HCT116 (cell line): ENCODE measurements around the gene LRP1. TPM values are rescaled to one million over a fixed set of nuclear protein-coding genes. Genes with fewer than 3 reads are reported as not detected.

Experiments
- ATAC-seq: fragments of 200-7000 bp; cut with Tn5 transposase; 2 replicates; pipeline ENCODE4 v1.9.1; 2020; ENCODE audit warnings: mild to moderate bottlenecking, moderate library complexity
- BruUV-seq: library from RNA; stranded (reverse); fragments of 400-500 nt; replicated peaks from 2 replicates; lab custom pipeline; 2021; lab: Mats Ljungman, UMichigan
- CTCF ChIA-PET: fragments of 300-600 bp; sonication (Branson Sonifier 250); formaldehyde crosslinking; loops from one replicate; lab custom pipeline; 2021; ENCODE audit warnings: antibody characterized with exemption; lab: Charles Lee
- POLR2A ChIA-PET: fragments of 300-600, 350-600 bp; sonication (Branson Sonifier 250); formaldehyde crosslinking; loops from one replicate; lab custom pipeline; 2021; ENCODE audit warnings: antibody characterized with exemption; lab: Charles Lee
- RAD21 ChIA-PET, 2 experiments: fragments of 300-600 bp; sonication (Branson Sonifier 250); formaldehyde crosslinking; loops; one replicate each; lab custom pipeline; 2023; ENCODE audit warnings: low total read pairs in 2 of 2; ENCODE audit not compliant: uncharacterized antibody in 2 of 2, unreplicated experiment in 2 of 2, low non-redundant PET in 1 of 2; lab: Charles Lee
- DNase-seq: peaks from one replicate; pipeline ENCODE4 v3.0.0-alpha.2; 2010; ENCODE audit warnings: low read depth, low spot score
- H2AFZ ChIP-seq: fragments of 200-600 bp; shearing (Covaris generic), sonication (generic); 2 replicates; pipeline ENCODE4 v1.6.1; 2017; ENCODE audit warnings: low read depth, mixed run types, mixed read lengths, antibody characterized with exemption, low read length; ENCODE audit not compliant: poor library complexity, severe bottlenecking
- H3K27ac ChIP-seq: 2 replicates; pipeline ENCODE4 v1.5.1; 2012; ENCODE audit warnings: low read depth, low read length
- H3K27me3 ChIP-seq: fragments of 200-600 bp; sonication (generic); 2 replicates; pipeline ENCODE4 v1.6.1; 2016; ENCODE audit warnings: mixed run types, low read length, mixed read lengths; ENCODE audit not compliant: insufficient read depth
- H3K36me3 ChIP-seq, 2 experiments: fragments of 200-500 bp in 1 of 2; fragments of 200-600 bp in 1 of 2; sonication (Bioruptor generic) in 1 of 2; sonication (generic) in 1 of 2; 2 replicates each; pipeline versions ENCODE4 v1.5.1 to v1.6.1; 2014 to 2016; ENCODE audit warnings: low read length in 2 of 2, inconsistent platforms in 1 of 2, mixed read lengths in 1 of 2, mixed run types in 1 of 2; ENCODE audit not compliant: insufficient read depth in 2 of 2, control insufficient read depth in 1 of 2
- H3K4me1 ChIP-seq, 2 experiments: fragments of 200-600 bp in 1 of 2; sonication (generic) in 1 of 2; 2 replicates each; pipeline versions ENCODE4 v1.5.1 to v1.6.1; 2012 to 2017; ENCODE audit warnings: low read length in 2 of 2, inconsistent platforms in 1 of 2, mild to moderate bottlenecking in 1 of 2, mixed read lengths in 1 of 2, mixed run types in 1 of 2, moderate library complexity in 1 of 2; ENCODE audit not compliant: insufficient read depth in 2 of 2, control insufficient read depth in 1 of 2
- H3K4me2 ChIP-seq: fragments of 200-600 bp; sonication (generic); 2 replicates; pipeline ENCODE4 v1.6.1; 2017; ENCODE audit warnings: mixed run types, low read length, mixed read lengths
- H3K4me3 ChIP-seq, 2 experiments: fragments of 200-600 bp in 1 of 2; sonication (generic) in 1 of 2; replicated peaks in 1 of 2; 2 replicates each; pipeline ENCODE4 v1.5.1; 2011 to 2016; ENCODE audit warnings: low read length in 2 of 2, control low read depth in 1 of 2, low read depth in 1 of 2, mild to moderate bottlenecking in 1 of 2, mixed read lengths in 1 of 2, mixed run types in 1 of 2
- H3K79me2 ChIP-seq: fragments of 200-600 bp; sonication (generic); 2 replicates; pipeline ENCODE4 v1.6.1; 2017; ENCODE audit warnings: mild to moderate bottlenecking, mixed run types, low read length, moderate library complexity, mixed read lengths; ENCODE audit not compliant: insufficient read depth
- H3K9ac ChIP-seq: fragments of 200-600 bp; sonication (generic); 2 replicates; pipeline ENCODE4 v1.6.1; 2016; ENCODE audit warnings: low read length, mixed read lengths
- H3K9me2 ChIP-seq: fragments of 200-600 bp; sonication (generic), shearing (Covaris generic); 2 replicates; pipeline ENCODE4 v1.6.1; 2017; ENCODE audit warnings: mixed run types, mild to moderate bottlenecking, moderate library complexity; ENCODE audit not compliant: insufficient read depth
- H3K9me3 ChIP-seq, 2 experiments: fragments of 200-500 bp in 1 of 2; fragments of 200-600 bp in 1 of 2; sonication (Bioruptor generic) in 1 of 2; sonication (generic) in 1 of 2; 2 replicates each; pipeline ENCODE4 v1.6.1; 2014 to 2017; ENCODE audit warnings: low read length in 2 of 2, mixed read lengths in 2 of 2, inconsistent platforms in 1 of 2, low read depth in 1 of 2, mild to moderate bottlenecking in 1 of 2, mixed run types in 1 of 2, moderate library complexity in 1 of 2; ENCODE audit not compliant: control insufficient read depth in 1 of 2, insufficient read depth in 1 of 2
- H4K20me1 ChIP-seq: fragments of 200-600 bp; sonication (generic), shearing (Covaris generic); 2 replicates; pipeline ENCODE4 v1.6.1; 2017; ENCODE audit warnings: mixed run types, mild to moderate bottlenecking, moderate library complexity; ENCODE audit not compliant: insufficient read depth
- ELF1 ChIP-seq: IDR thresholded peaks from 2 replicates; pipeline ENCODE4 v1.6.1; 2012; ENCODE audit warnings: low read depth, borderline replicate concordance
- RAD21 ChIP-seq: IDR thresholded peaks from 2 replicates; pipeline ENCODE4 v1.6.1; 2012; ENCODE audit warnings: low read depth, mild to moderate bottlenecking
- SIN3A ChIP-seq: IDR thresholded peaks from 2 replicates; pipeline ENCODE4 v1.6.1; 2012; ENCODE audit warnings: low read depth
- ZNF274 ChIP-seq: fragments of 200-500 bp; sonication (Bioruptor generic); IDR thresholded peaks from 2 replicates; pipeline ENCODE4 v1.6.1; 2014; ENCODE audit warnings: mild to moderate bottlenecking, low read depth, low read length, inconsistent platforms
- intact Hi-C: fragments of 100-400 bp; cut with micrococcal nuclease; formaldehyde crosslinking; loops from 2 replicates; pipeline ENCODE4 v1.10.0; 2022
- total RNA-seq: library from RNA; stranded (reverse); gene quantifications from one replicate; pipeline ENCODE4 v1.2.1, GENCODE V29; 2021; ENCODE audit not compliant: unreplicated experiment

The LRP1 gene
- total RNA-seq, 1 experiment from 2014 or later = 12.0 TPM

GRCh38 chr12:57116580-57117281, 11.6 kb upstream of the LRP1 start:
- no peak for TF ChIP-seq ELF1
- no peak for TF ChIP-seq SIN3A
- no peak for TF ChIP-seq RAD21
- DNase-seq (no peak), ATAC-seq (no peak)
- ChIA-PET POLR2A (no interaction called here), RAD21 (no interaction called here), CTCF (interaction anchor here (1.4 to 1.5 kb wide), 2 partner anchors 10 to 47 kb away, joined by 3 read pairs; no protein-coding TSS in a partner anchor)
- Histone ChIP-seq H3K9ac (no peak overlapping the region), H3K36me3 (no peaks in the 10 kb centered on the region), H3K9me2 (no peaks in the 10 kb centered on the region), H3K9me3 (no peaks in the 10 kb centered on the region), H2AFZ (no peak overlapping the region), H3K27ac (no peak overlapping the region), H3K79me2 (no peaks in the 10 kb centered on the region), H3K27me3 (no peaks in the 10 kb centered on the region), H3K4me3 (no peak overlapping the region), H3K4me1 (peaks cover 5 to 24% of the 10 kb centered on the region in 2 experiments; a peak in 3 of 4 replicates), H4K20me1 (no peaks in the 10 kb centered on the region), H3K4me2 (no peak overlapping the region)
- intact Hi-C loops = no loop called here
- BruUV-seq = no TSS peak

GRCh38 chr12:57118711-57119271, 9.5 kb upstream of the LRP1 start:
- intact Hi-C loops = no loop called here
- Histone ChIP-seq H3K36me3 (no peaks in the 10 kb centered on the region), H2AFZ (no peak overlapping the region), H3K9ac (no peak overlapping the region), H3K79me2 (no peaks in the 10 kb centered on the region), H3K27me3 (no peaks in the 10 kb centered on the region), H3K27ac (no peak overlapping the region), H3K4me3 (no peak overlapping the region), H3K4me1 (peaks cover 0 to 11% of the 10 kb centered on the region in 2 experiments; a peak in 2 of 4 replicates), H3K9me2 (no peaks in the 10 kb centered on the region), H3K9me3 (peaks cover 4 to 5% of the 10 kb centered on the region in 2 experiments; a peak in 1 of 4 replicates), H4K20me1 (no peaks in the 10 kb centered on the region), H3K4me2 (peak overlapping the region; percentile 30)
- CTCF ChIA-PET = no interaction called here
- POLR2A ChIA-PET = interaction anchor here (1.6 kb wide), 1 partner anchor 9 kb away, joined by 4 read pairs; no protein-coding TSS in a partner anchor
- DNase-seq (no peak), ATAC-seq (peak; percentile 32)
- RAD21 ChIA-PET = no interaction called here
- no peak for TF ChIP-seq ZNF274
- BruUV-seq = no TSS peak
